ENCODE results near the gene LDAF1.

The LDAF1 gene

GRCh38 chr16:21125191-21125590, 33.3 kb upstream of the LDAF1 start:
- Histone ChIP-seq H3K36me3 (ENCODE audit: control insufficient read depth, insufficient read depth, low read length) (no peaks in the 10 kb centered on the region), H2AK5ac (ENCODE audit: low read length) (no peak overlapping the region), H3K4me2 (ENCODE audit: low read length) (no peak overlapping the region), H2BK5ac (ENCODE audit: low read length) (no peak overlapping the region), H3K27ac (ENCODE audit: low read depth, low read length) (no peak overlapping the region), H3K79me1 (ENCODE audit: low read length) (no peaks in the 10 kb centered on the region), H3K27me3 (ENCODE audit: insufficient read depth, low read length, poor library complexity) (no peaks in the 10 kb centered on the region), H3K18ac (ENCODE audit: low read length) (no peak overlapping the region), H3K23ac (ENCODE audit: low read length) (no peak overlapping the region), H3K4me1 (ENCODE audit: control insufficient read depth, low read depth, low read length) (no peaks in the 10 kb centered on the region), H2BK15ac (replicated peaks; ENCODE audit: low read depth) (no peak overlapping the region), H3K4me3 (ENCODE audit: low read length) (no peak overlapping the region), H2BK120ac (ENCODE audit: low read depth, low read length) (no peak overlapping the region), H4K5ac (ENCODE audit: low read length) (no peak overlapping the region), H3K56ac (ENCODE audit: low read length) (no peak overlapping the region), H3K4ac (ENCODE audit: low read depth, low read length) (no peak overlapping the region), H3K9ac (ENCODE audit: low read length) (no peak overlapping the region), H4K8ac (ENCODE audit: low read depth, low read length) (no peak overlapping the region), H3K79me2 (ENCODE audit: control insufficient read depth, insufficient read depth, low read length) (no peaks in the 10 kb centered on the region)
- no CpG with 5 or more reads among the region's 7 CpGs for WGBS (ENCODE audit: extremely low coverage, insufficient coverage, low lambda C conversion rate)
- no peak for DNase-seq

- no peak overlapping the region for H4K5ac ChIP-seq (ENCODE audit: low read length)
- no peak overlapping the region for H2BK120ac ChIP-seq (ENCODE audit: low read depth, low read length)
- no peaks in the 10 kb centered on the region for H3K4me1 ChIP-seq (ENCODE audit: control insufficient read depth, low read depth, low read length)
- H3K23ac ChIP-seq (ENCODE audit: low read length), result no peak overlapping the region
- no peaks in the 10 kb centered on the region for H3K36me3 ChIP-seq (ENCODE audit: control insufficient read depth, insufficient read depth, low read length)
- no peaks in the 10 kb centered on the region for H3K27me3 ChIP-seq (ENCODE audit: insufficient read depth, low read length, poor library complexity)
- H3K18ac ChIP-seq (ENCODE audit: low read length), result no peak overlapping the region
- no peak overlapping the region for H3K9ac ChIP-seq (ENCODE audit: low read length)
- DNase-seq, result no peak
- H3K4ac ChIP-seq (ENCODE audit: low read depth, low read length), result no peak overlapping the region
- H4K8ac ChIP-seq (ENCODE audit: low read depth, low read length), result no peak overlapping the region
- no peak overlapping the region for H3K27ac ChIP-seq (ENCODE audit: low read depth, low read length)
- H3K79me1 ChIP-seq (ENCODE audit: low read length), result no peaks in the 10 kb centered on the region
- no CpG with 5 or more reads among the region's 7 CpGs for whole genome bisulfite sequencing (ENCODE audit: extremely low coverage, insufficient coverage, low lambda C conversion rate)
- no peak overlapping the region for H2AK5ac ChIP-seq (ENCODE audit: low read length)
- H3K79me2 ChIP-seq (ENCODE audit: control insufficient read depth, insufficient read depth, low read length), result no peaks in the 10 kb centered on the region
- H2BK15ac ChIP-seq (replicated peaks; ENCODE audit: low read depth), result no peak overlapping the region
- no peak overlapping the region for H2BK5ac ChIP-seq (ENCODE audit: low read length)
- H3K4me2 ChIP-seq (ENCODE audit: low read length), result no peak overlapping the region
- no peak overlapping the region for H3K56ac ChIP-seq (ENCODE audit: low read length)
- H3K4me3 ChIP-seq (ENCODE audit: low read length), result no peak overlapping the region
These were observed 32.0 kb upstream of the LDAF1 start for GRCh38 chr16:21126518-21126917.

DNA sequence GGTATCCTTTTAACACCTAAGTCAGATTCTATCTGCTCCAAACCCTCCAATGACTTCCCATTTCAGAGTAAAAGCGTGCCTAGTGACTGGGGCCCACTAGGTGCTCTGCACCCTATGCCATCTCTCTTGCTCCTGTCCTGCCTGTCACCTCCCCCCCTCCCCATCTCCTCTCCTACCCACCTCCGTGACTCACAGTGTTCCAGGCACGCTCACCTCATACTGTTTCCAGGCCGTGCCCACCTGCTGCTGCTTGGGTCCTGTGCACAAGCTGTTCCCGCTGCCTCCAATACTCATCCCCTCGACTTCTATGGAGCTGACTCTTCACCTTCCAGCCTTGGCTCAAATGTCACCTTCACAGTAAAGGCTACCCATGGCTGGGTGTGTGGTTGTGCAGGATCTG, 29.5 kb upstream of the LDAF1 start:
- Histone ChIP-seq H3K36me3 (ENCODE audit: control insufficient read depth, insufficient read depth, low read length) (no peaks in the 10 kb centered on the region), H3K4me3 (ENCODE audit: low read length) (no peak overlapping the region), H3K9ac (ENCODE audit: low read length) (no peak overlapping the region), H3K79me2 (ENCODE audit: control insufficient read depth, insufficient read depth, low read length) (no peaks in the 10 kb centered on the region), H3K4me2 (ENCODE audit: low read length) (no peak overlapping the region), H3K79me1 (ENCODE audit: low read length) (no peaks in the 10 kb centered on the region), H3K4me1 (ENCODE audit: control insufficient read depth, low read depth, low read length) (no peaks in the 10 kb centered on the region), H3K23ac (ENCODE audit: low read length) (no peak overlapping the region), H3K56ac (ENCODE audit: low read length) (no peak overlapping the region), H4K5ac (ENCODE audit: low read length) (no peak overlapping the region), H2BK120ac (ENCODE audit: low read depth, low read length) (no peak overlapping the region), H2AK5ac (ENCODE audit: low read length) (no peak overlapping the region), H2BK5ac (ENCODE audit: low read length) (no peak overlapping the region), H3K27ac (ENCODE audit: low read depth, low read length) (no peak overlapping the region), H3K27me3 (ENCODE audit: insufficient read depth, low read length, poor library complexity) (no peaks in the 10 kb centered on the region), H3K18ac (ENCODE audit: low read length) (no peak overlapping the region), H3K4ac (ENCODE audit: low read depth, low read length) (no peak overlapping the region), H2BK15ac (replicated peaks; ENCODE audit: low read depth) (no peak overlapping the region), H4K8ac (ENCODE audit: low read depth, low read length) (no peak overlapping the region)
- WGBS (ENCODE audit: extremely low coverage, insufficient coverage, low lambda C conversion rate), result no CpG with 5 or more reads among the region's 6 CpGs
- DNase-seq, result no peak

DNA sequence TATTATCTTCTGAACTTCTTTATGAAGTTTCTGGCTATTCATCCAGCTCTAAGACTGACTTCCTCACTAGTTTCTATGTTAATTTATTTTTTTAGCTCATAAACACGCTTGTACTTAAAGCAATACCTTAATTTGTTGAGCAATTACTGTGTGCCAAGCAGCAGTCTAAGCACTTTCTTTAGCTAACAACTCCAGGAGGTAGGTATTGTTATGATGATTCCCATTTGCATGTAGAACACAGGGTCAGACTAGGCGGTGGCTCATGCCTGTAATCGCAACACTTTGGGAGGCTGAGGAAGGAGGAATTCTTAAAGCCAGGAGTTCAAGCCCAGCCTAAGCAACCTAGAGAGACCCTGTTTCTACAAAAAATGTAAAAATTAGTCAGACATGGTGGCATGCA, 27.7 kb upstream of the LDAF1 start:
- no peak overlapping the region for H4K8ac ChIP-seq (ENCODE audit: low read depth, low read length)
- H3K4me3 ChIP-seq (ENCODE audit: low read length), result no peak overlapping the region
- H4K5ac ChIP-seq (ENCODE audit: low read length), result no peak overlapping the region
- no peak overlapping the region for H2BK15ac ChIP-seq (replicated peaks; ENCODE audit: low read depth)
- no peak overlapping the region for H2BK5ac ChIP-seq (ENCODE audit: low read length)
- no peaks in the 10 kb centered on the region for H3K36me3 ChIP-seq (ENCODE audit: control insufficient read depth, insufficient read depth, low read length)
- H3K27ac ChIP-seq (ENCODE audit: low read depth, low read length), result no peak overlapping the region
- H3K18ac ChIP-seq (ENCODE audit: low read length), result no peak overlapping the region
- H3K79me1 ChIP-seq (ENCODE audit: low read length), result no peaks in the 10 kb centered on the region
- no peak overlapping the region for H3K4ac ChIP-seq (ENCODE audit: low read depth, low read length)
- no peaks in the 10 kb centered on the region for H3K4me1 ChIP-seq (ENCODE audit: control insufficient read depth, low read depth, low read length)
- no peak for DNase-seq
- WGBS (ENCODE audit: extremely low coverage, insufficient coverage, low lambda C conversion rate), result no CpG with 5 or more reads among the region's 3 CpGs
- no peaks in the 10 kb centered on the region for H3K27me3 ChIP-seq (ENCODE audit: insufficient read depth, low read length, poor library complexity)
- no peak overlapping the region for H3K23ac ChIP-seq (ENCODE audit: low read length)
- H3K79me2 ChIP-seq (ENCODE audit: control insufficient read depth, insufficient read depth, low read length), result no peaks in the 10 kb centered on the region
- no peak overlapping the region for H2AK5ac ChIP-seq (ENCODE audit: low read length)
- no peak overlapping the region for H3K56ac ChIP-seq (ENCODE audit: low read length)
- no peak overlapping the region for H2BK120ac ChIP-seq (ENCODE audit: low read depth, low read length)
- no peak overlapping the region for H3K9ac ChIP-seq (ENCODE audit: low read length)
- no peak overlapping the region for H3K4me2 ChIP-seq (ENCODE audit: low read length)

DNA sequence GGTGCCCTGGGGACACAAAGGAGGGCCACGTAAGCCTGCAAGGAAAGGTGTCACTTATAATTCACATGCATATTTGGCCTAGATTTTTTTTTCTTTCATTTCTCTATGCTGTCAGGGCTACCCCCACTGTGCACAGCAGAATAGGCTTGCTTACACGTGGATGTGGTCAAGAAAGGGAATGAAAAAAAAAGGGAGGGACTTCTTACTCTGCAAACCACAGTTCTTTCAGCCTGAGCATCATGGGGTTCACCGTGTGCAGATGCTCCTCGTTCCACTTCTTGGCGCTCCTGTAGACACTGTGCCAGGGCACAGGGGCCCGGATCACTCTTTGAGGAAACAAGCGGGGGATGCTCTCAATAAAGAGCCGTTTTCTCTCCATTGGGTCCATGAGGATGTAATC, 24.4 kb upstream of the LDAF1 start:
- H4K8ac ChIP-seq (ENCODE audit: low read depth, low read length), result no peak overlapping the region
- no peak overlapping the region for H3K4ac ChIP-seq (ENCODE audit: low read depth, low read length)
- H3K27me3 ChIP-seq (ENCODE audit: insufficient read depth, low read length, poor library complexity), result no peaks in the 10 kb centered on the region
- no peak overlapping the region for H3K9ac ChIP-seq (ENCODE audit: low read length)
- H3K79me2 ChIP-seq (ENCODE audit: control insufficient read depth, insufficient read depth, low read length), result no peaks in the 10 kb centered on the region
- H2BK120ac ChIP-seq (ENCODE audit: low read depth, low read length), result no peak overlapping the region
- no peak overlapping the region for H3K23ac ChIP-seq (ENCODE audit: low read length)
- no peak overlapping the region for H3K4me3 ChIP-seq (ENCODE audit: low read length)
- H3K36me3 ChIP-seq (ENCODE audit: control insufficient read depth, insufficient read depth, low read length), result no peaks in the 10 kb centered on the region
- no peak overlapping the region for H3K18ac ChIP-seq (ENCODE audit: low read length)
- H3K4me2 ChIP-seq (ENCODE audit: low read length), result no peak overlapping the region
- no peak overlapping the region for H3K27ac ChIP-seq (ENCODE audit: low read depth, low read length)
- H2BK5ac ChIP-seq (ENCODE audit: low read length), result no peak overlapping the region
- no peak overlapping the region for H2AK5ac ChIP-seq (ENCODE audit: low read length)
- no peak overlapping the region for H4K5ac ChIP-seq (ENCODE audit: low read length)
- no peaks in the 10 kb centered on the region for H3K79me1 ChIP-seq (ENCODE audit: low read length)
- DNase-seq, result no peak
- no peaks in the 10 kb centered on the region for H3K4me1 ChIP-seq (ENCODE audit: control insufficient read depth, low read depth, low read length)
- H3K56ac ChIP-seq (ENCODE audit: low read length), result no peak overlapping the region
- no peak overlapping the region for H2BK15ac ChIP-seq (replicated peaks; ENCODE audit: low read depth)
- WGBS (ENCODE audit: extremely low coverage, insufficient coverage, low lambda C conversion rate), result no CpG with 5 or more reads among the region's 8 CpGs

DNA sequence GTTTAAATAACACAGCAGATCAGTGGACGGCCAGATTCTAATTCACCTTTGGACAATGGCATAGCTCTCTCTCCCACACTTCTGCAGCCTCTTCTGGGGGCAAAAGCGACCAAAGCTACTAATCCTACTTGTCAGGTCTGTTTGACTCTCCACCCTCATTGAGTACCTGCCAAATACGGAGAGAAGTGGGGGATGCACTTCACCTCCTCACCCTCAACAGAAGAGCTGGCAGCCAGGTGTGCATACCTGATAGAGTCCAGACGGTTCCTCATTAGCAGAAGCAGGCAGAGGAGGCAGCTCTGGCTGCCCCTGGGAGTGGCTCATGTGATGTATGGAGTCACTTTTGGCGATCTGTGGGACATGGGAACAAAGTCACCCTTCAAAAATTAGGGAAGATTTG, 12.7 kb upstream of the LDAF1 start:
- H3K4me3 ChIP-seq (ENCODE audit: low read length), result no peak overlapping the region
- no peaks in the 10 kb centered on the region for H3K27me3 ChIP-seq (ENCODE audit: insufficient read depth, low read length, poor library complexity)
- no peak overlapping the region for H3K4me2 ChIP-seq (ENCODE audit: low read length)
- H2BK120ac ChIP-seq (ENCODE audit: low read depth, low read length), result no peak overlapping the region
- no peaks in the 10 kb centered on the region for H3K4me1 ChIP-seq (ENCODE audit: control insufficient read depth, low read depth, low read length)
- H3K56ac ChIP-seq (ENCODE audit: low read length), result no peak overlapping the region
- no peak overlapping the region for H2AK5ac ChIP-seq (ENCODE audit: low read length)
- no peak overlapping the region for H3K18ac ChIP-seq (ENCODE audit: low read length)
- no peaks in the 10 kb centered on the region for H3K79me2 ChIP-seq (ENCODE audit: control insufficient read depth, insufficient read depth, low read length)
- no CpG with 5 or more reads among the region's 5 CpGs for WGBS (ENCODE audit: extremely low coverage, insufficient coverage, low lambda C conversion rate)
- no peak for DNase-seq
- no peaks in the 10 kb centered on the region for H3K36me3 ChIP-seq (ENCODE audit: control insufficient read depth, insufficient read depth, low read length)
- H2BK5ac ChIP-seq (ENCODE audit: low read length), result no peak overlapping the region
- H3K79me1 ChIP-seq (ENCODE audit: low read length), result no peaks in the 10 kb centered on the region
- no peak overlapping the region for H3K23ac ChIP-seq (ENCODE audit: low read length)
- no peak overlapping the region for H2BK15ac ChIP-seq (replicated peaks; ENCODE audit: low read depth)
- no peak overlapping the region for H3K4ac ChIP-seq (ENCODE audit: low read depth, low read length)
- no peak overlapping the region for H3K9ac ChIP-seq (ENCODE audit: low read length)
- no peak overlapping the region for H4K8ac ChIP-seq (ENCODE audit: low read depth, low read length)
- H3K27ac ChIP-seq (ENCODE audit: low read depth, low read length), result no peak overlapping the region
- no peak overlapping the region for H4K5ac ChIP-seq (ENCODE audit: low read length)
